GM12801 (cell line): ENCODE results near the gene NIPSNAP2.

ENCODE experiments used
- TF ChIP-seq, protein P1 (sequence below): IDR thresholded peaks from one replicate; pipeline ENCODE4 v1.5.1; 2011; ENCODE audit warnings: control low read depth; ENCODE audit not compliant: insufficient read length; ENCODE audit errors: extremely low read depth

Gene NIPSNAP2

DNA sequence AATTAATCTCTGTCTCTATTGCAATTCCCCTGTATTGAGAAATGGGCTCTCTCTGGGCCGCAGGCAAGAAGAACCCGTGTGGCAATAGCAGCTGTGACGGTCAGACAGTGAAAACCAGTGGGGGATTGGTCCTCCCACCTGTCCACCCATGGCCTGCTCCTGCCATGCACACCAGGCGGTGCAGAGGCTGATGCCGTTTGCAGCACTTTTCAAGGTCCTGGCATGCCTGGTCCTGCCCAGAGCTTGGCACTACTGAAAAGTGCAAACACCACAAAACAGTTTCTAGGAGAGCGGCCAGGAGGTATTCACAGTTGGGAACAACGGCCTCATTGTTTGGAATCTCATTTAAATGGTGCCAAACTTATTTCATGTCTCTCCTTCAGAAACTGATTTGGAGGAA lies 45.3 kb downstream of the NIPSNAP2 start:
- TF ChIP-seq, protein P1, sequence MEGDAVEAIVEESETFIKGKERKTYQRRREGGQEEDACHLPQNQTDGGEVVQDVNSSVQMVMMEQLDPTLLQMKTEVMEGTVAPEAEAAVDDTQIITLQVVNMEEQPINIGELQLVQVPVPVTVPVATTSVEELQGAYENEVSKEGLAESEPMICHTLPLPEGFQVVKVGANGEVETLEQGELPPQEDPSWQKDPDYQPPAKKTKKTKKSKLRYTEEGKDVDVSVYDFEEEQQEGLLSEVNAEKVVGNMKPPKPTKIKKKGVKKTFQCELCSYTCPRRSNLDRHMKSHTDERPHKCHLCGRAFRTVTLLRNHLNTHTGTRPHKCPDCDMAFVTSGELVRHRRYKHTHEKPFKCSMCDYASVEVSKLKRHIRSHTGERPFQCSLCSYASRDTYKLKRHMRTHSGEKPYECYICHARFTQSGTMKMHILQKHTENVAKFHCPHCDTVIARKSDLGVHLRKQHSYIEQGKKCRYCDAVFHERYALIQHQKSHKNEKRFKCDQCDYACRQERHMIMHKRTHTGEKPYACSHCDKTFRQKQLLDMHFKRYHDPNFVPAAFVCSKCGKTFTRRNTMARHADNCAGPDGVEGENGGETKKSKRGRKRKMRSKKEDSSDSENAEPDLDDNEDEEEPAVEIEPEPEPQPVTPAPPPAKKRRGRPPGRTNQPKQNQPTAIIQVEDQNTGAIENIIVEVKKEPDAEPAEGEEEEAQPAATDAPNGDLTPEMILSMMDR, result no peak

DNA sequence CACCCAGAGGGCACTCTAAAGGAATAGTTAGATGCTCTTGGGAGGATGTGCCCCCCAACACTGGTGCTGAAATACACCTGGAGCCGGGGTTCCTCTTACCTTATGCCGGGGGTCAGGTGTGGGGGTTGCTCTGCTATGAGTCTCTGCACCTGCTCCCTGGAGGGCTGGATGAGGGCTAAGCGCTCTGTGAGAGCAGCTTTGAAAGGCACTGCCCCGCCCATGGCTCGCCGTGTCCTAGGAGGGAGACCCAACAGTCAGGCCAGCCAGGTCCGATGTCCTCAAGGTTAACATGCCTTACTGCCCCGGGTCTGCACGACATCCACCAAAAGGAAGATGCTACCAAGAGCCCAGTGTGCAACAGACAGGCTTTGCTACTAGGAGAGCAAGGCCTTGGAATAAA lies 55.1 kb downstream of the NIPSNAP2 start:
- TF ChIP-seq, protein P1, result no peak

DNA sequence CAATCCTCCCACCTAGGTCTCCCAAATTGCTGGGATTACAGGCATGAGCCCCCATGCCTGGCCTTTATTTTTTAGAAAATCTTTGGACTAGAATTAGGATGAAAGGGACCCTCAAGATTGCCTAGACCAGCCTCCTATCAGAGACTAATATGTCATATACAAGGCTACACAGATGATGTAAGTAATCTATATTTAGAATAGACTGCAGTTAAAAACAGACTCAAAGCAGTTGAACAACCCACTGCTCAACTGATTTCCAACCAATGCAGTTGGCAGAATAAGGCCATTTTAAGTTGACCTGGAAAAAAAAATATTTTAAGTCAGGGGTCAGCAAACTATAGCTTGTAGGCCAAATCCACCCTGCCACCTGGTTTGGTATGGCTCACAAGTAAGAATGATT lies 59.1 kb downstream of the NIPSNAP2 start:
- TF ChIP-seq, protein P1, result no peak

DNA sequence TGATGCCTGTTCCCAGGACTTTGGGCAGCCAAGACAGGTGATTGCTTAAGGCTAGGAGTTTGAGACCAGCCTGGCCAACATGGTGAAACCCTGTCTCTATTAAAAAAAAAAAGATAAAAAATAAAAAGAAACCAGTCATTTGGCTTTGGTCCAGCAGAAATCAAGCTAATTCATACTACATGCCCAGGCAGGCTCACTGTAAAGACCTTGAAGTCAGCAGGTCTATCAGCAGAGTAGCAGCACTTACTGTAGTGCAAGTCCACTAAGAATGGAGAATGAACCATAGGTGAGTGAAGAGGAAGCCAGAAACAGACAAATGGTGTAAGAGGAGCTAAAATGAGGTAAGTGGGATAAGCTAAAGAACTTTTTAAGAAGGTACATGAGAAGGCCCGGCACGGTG lies 62.2 kb downstream of the NIPSNAP2 start:
- TF ChIP-seq, protein P1, result no peak

DNA sequence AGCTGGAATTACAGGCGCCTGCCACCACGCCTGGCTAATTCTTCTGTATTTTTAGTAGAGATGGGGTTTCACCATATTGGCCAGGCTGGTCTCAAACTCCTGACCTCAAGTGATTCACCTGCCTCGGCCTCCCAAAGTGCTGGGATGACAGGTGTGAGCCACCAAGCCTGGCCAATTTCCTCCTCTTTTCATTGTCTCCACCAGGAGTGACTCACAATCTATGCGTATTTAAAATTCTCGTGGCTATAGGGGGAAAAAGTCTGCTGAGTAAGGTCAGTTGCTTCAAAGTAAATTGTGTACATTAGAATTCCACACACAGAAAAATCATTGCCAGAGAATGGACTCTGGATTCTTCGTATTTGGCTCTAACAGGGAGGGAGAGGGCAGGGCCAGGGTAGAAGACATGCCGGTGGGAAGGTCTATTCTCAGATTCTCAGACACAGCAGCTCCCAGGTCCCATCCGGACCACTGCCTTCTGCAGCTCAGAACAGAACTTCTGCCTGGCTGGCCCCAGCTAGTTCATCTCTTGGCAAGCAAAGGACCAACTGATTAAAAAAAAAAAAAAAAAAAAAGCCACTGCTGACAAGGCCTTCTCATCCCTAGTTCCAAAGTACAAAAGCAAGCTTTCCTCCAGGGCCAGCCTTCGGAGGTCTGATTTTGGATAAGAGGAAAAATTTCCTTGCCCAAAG lies 64.7 kb downstream of the NIPSNAP2 start:
- TF ChIP-seq, protein P1, result no peak

DNA sequence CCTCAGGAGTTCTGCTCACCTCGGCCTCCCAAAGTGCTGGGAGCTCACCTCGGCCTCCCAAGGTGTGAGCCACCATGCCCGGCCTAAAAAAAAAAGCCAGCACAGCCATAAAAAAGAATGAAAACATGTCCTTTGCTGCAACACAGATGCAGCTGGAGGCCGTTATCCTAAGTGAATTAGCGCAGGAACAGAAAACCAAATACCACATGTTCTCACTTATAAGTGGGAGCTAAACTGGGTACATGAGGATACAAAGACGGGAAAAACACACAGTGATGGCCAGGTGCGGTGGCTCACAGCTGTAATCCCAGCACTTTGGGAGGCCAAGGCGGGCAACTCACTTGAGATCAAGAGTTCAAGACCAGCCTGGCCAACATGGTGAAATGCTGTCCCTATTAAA lies 66.0 kb downstream of the NIPSNAP2 start:
- TF ChIP-seq, protein P1, result no peak

DNA sequence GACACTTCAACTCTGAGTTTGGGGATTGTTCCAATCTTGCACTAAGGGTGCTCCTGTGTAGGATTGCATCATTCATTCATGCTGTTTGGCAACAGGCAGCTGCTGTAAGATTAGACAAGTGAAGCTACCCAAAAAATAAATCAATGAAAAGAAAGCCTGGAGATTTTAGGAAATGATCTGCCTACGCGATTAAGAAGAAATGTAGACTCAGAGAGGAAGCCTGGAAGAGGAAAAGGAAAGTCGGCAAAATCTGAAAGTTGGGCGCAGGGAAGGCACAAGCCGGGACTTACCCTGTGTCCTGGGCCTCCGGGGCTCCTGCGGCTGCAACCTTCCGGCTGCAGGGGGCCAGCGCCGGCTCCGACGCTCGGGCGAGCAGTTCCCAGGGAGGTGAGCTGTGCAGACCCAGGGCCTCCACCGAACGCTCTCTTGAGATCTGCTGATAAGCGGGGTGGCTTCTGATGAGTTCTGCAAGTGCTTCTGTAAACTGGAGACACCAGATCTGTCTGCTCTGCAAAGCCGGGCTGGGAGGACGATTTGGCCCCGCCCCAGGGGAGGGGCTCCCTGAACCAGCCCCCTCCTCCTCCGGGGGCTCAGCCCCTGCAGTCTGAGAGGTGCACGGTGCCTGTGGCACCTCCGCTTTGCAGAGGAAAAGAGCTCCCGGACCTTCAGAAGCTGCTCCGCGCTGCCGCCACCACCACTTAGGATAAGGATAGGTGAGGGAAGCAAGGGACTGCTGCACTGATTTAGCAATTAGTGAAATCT lies 69.5 kb downstream of the NIPSNAP2 start:
- TF ChIP-seq, protein P1, result no peak
